ENCODE results near the gene BRSK1. TPM values are rescaled to one million over a fixed set of nuclear protein-coding genes. Genes with fewer than 3 reads are reported as not detected.

BRSK1 gene
- total RNA-seq (2013): not detected
- polyA plus RNA-seq: not detected
- 0.08 TPM in 1 of 2 replicates, not detected in the other for polyA minus RNA-seq
- 0 to 10.2 (median 0.08) reads per million in 11 experiments for total RNA-seq

DNA sequence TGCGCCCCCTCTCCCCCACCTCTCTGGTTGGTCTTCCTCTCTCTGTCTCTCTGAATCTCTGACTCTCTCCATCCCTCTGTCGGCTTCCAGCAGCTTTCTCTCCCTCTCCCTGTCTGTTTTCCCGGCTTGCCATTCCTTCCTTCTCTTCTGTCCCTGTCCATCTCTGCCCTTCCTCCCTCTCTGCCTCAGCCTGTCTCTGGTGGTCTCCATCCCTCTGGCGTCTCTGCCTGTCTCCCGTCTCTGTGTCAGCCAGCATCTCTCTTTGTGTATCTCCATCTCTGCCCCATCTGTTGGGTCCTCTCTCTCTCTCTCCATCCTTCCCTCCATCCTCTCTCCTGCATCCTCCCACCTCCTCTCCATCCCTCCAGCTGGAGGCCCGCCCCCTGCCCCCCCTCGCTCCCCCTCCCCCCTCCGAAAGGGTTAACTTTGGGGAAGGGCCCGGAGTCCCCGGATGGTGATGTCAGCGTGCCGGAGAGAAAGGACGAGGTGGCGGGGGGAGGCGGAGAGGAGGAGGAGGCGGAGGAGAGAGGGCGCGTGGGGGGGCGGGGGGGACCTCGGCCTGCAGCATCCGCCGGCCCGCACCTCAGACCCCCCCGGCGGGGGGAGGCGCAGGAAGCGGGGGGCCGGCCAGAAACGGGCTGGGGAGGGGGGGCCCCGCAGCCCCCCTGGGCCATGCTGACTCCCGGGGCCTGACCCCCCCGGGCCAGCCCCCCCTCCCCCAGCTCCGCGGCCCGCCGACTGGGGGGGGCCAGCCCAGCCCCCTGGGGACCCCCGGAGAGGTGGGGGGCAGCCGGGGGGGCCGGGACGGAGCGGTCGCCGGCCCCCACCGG is at the start of gene BRSK1:
BRSK1 (plus strand) TSS at position 450 of the 830 bp plus-strand sequence. CDS start 446 bp downstream, outside the sequence.
- H3K9me3 ChIP-seq (replicated peaks in 1 of 2; ENCODE audit: control insufficient read depth in 1 of 2, insufficient read depth in 1 of 2, low read length in 2 of 2): no peaks in the 10 kb centered on the region
- DNase-seq: no peak
- intact Hi-C loops (cut with micrococcal nuclease): no loop called here
- Mint-ChIP-seq H3K36me3 (no peaks in the 10 kb centered on the region), H3K27ac (peak within 1 kb of the TSS in 1 of 7 donors; percentile 35), H3K4me3 (peak within 1 kb of the TSS in 1 of 2 donors; percentile 55), H3K27me3 (ENCODE audit: low read depth in 3 of 3) (peaks cover 16 to 22% (median 22%) of the 10 kb centered on the region in 3 donors), H3K4me1 (peaks cover 19% of the 10 kb centered on the region), H3K9me3 (peaks cover 0 to 7% (median 0%) of the 10 kb centered on the region in 7 donors)
- peaks cover 0 to 8% of the 10 kb centered on the region in 2 donors for H3K27me3 ChIP-seq (ENCODE audit: control insufficient read depth in 2 of 2, insufficient read depth in 2 of 2, low read length in 2 of 2)
- H3K4me1 ChIP-seq (ENCODE audit: control insufficient read depth in 1 of 2, insufficient read depth in 2 of 2, low read length in 2 of 2): peaks cover 13 to 20% of the 10 kb centered on the region in 2 donors
- no peaks in the 10 kb centered on the region for H4K20me1 ChIP-seq (ENCODE audit: insufficient read depth, low read length)
- no peak within 1 kb of the TSS for H2AFZ ChIP-seq (ENCODE audit: insufficient read depth, low read depth, low read length, poor library complexity, severe bottlenecking)
- 66% methylated on average over 5 of the region's 44 CpGs for WGBS (ENCODE audit: insufficient coverage)
- H3K79me2 ChIP-seq (ENCODE audit: insufficient read depth, low read length): peaks cover 4% of the 10 kb centered on the region
- H3K27ac ChIP-seq (ENCODE audit: low read depth in 1 of 2, low read length in 2 of 2): no peak within 1 kb of the TSS
- H3K4me3 ChIP-seq (replicated peaks in 1 of 3; ENCODE audit: low read depth in 2 of 3, low read length in 3 of 3): no peak within 1 kb of the TSS
- no peaks in the 10 kb centered on the region for H3K36me3 ChIP-seq (replicated peaks in 1 of 2; ENCODE audit: control insufficient read depth in 1 of 2, insufficient read depth in 2 of 2, low read length in 2 of 2)
- no peak within 1 kb of the TSS for H3K4me2 ChIP-seq (replicated peaks; ENCODE audit: extremely low read depth, low read length, poor library complexity, severe bottlenecking)
- TF ChIP-seq, protein P1, sequence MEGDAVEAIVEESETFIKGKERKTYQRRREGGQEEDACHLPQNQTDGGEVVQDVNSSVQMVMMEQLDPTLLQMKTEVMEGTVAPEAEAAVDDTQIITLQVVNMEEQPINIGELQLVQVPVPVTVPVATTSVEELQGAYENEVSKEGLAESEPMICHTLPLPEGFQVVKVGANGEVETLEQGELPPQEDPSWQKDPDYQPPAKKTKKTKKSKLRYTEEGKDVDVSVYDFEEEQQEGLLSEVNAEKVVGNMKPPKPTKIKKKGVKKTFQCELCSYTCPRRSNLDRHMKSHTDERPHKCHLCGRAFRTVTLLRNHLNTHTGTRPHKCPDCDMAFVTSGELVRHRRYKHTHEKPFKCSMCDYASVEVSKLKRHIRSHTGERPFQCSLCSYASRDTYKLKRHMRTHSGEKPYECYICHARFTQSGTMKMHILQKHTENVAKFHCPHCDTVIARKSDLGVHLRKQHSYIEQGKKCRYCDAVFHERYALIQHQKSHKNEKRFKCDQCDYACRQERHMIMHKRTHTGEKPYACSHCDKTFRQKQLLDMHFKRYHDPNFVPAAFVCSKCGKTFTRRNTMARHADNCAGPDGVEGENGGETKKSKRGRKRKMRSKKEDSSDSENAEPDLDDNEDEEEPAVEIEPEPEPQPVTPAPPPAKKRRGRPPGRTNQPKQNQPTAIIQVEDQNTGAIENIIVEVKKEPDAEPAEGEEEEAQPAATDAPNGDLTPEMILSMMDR (IDR thresholded peaks at IDR 0.05): no peak
- H3K9ac ChIP-seq (ENCODE audit: insufficient read depth, low read length, poor library complexity, severe bottlenecking): no peak within 1 kb of the TSS

DNA sequence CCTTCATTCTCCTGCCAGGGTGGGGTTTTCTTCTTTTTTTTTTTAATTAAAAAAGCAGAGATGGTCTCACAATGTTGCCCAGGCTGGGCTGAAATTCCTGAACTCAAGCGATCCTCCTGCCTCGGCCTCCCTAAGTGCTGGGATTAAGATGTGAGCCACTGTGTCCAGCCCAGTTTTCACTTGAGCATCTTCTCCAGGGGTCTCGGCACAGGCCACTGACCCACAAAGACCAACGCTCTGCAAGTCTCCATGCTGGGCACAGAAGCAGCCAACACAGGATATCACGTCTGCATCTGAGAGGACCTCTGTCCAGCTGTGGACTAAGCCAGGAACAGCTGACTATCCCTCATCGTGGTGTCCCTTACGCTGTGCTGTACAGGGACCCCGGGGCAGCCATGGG is 45.8 kb upstream of the BRSK1 start:
- peaks cover 0 to 4% (median 0%) of the 10 kb centered on the region in 3 donors for H3K27me3 Mint-ChIP-seq (ENCODE audit: low read depth in 3 of 3)
- H4K20me1 ChIP-seq (ENCODE audit: insufficient read depth, low read length): peaks cover 99% of the 10 kb centered on the region
- TF ChIP-seq, protein P1 (IDR thresholded peaks at IDR 0.05): no peak
- WGBS (ENCODE audit: insufficient coverage): 98% methylated on average over 8 of the region's 8 CpGs
- H3K4me1 Mint-ChIP-seq: no peaks in the 10 kb centered on the region
- no peak overlapping the region for H2AFZ ChIP-seq (ENCODE audit: insufficient read depth, low read depth, low read length, poor library complexity, severe bottlenecking)
- H3K79me2 ChIP-seq (ENCODE audit: insufficient read depth, low read length): peaks cover 36% of the 10 kb centered on the region
- H3K36me3 ChIP-seq (replicated peaks in 1 of 2; ENCODE audit: control insufficient read depth in 1 of 2, insufficient read depth in 2 of 2, low read length in 2 of 2): peaks cover 84 to 98% of the 10 kb centered on the region in 2 donors
- no peaks in the 10 kb centered on the region for H3K4me1 ChIP-seq (ENCODE audit: control insufficient read depth in 1 of 2, insufficient read depth in 2 of 2, low read length in 2 of 2)
- no peaks in the 10 kb centered on the region for H3K27me3 ChIP-seq (ENCODE audit: control insufficient read depth in 2 of 2, insufficient read depth in 2 of 2, low read length in 2 of 2)
- no peak overlapping the region for H3K9ac ChIP-seq (ENCODE audit: insufficient read depth, low read length, poor library complexity, severe bottlenecking)
- no peak overlapping the region for H3K4me3 ChIP-seq (replicated peaks in 1 of 3; ENCODE audit: low read depth in 2 of 3, low read length in 3 of 3)
- no peak for DNase-seq
- intact Hi-C loops (cut with micrococcal nuclease): no loop called here
- peaks cover 80 to 96% of the 10 kb centered on the region in 2 donors for H3K36me3 Mint-ChIP-seq
- no peak overlapping the region for H3K27ac ChIP-seq (ENCODE audit: low read depth in 1 of 2, low read length in 2 of 2)
- no peak overlapping the region for H3K4me3 Mint-ChIP-seq
- peaks cover 0 to 3% (median 0%) of the 10 kb centered on the region in 7 donors for H3K9me3 Mint-ChIP-seq
- no peak overlapping the region for H3K4me2 ChIP-seq (replicated peaks; ENCODE audit: extremely low read depth, low read length, poor library complexity, severe bottlenecking)
- no peaks in the 10 kb centered on the region for H3K9me3 ChIP-seq (replicated peaks in 1 of 2; ENCODE audit: control insufficient read depth in 1 of 2, insufficient read depth in 1 of 2, low read length in 2 of 2)
- peak overlapping the region in 1 of 7 donors; percentile 43 for H3K27ac Mint-ChIP-seq
